GM19438 (cell line): ENCODE data around the gene ARHGEF19.

ENCODE experiments used
- ATAC-seq: cut with Tn5 transposase; IDR thresholded peaks from one replicate; pipeline ENCODE4 v1.9.1; 2021; ENCODE audit warnings: low read depth; ENCODE audit not compliant: unreplicated experiment

The ARHGEF19 gene

GRCh38 chr1:16244650-16245285 is 32.3 kb upstream of the ARHGEF19 start:
- no peak for ATAC-seq

DNA sequence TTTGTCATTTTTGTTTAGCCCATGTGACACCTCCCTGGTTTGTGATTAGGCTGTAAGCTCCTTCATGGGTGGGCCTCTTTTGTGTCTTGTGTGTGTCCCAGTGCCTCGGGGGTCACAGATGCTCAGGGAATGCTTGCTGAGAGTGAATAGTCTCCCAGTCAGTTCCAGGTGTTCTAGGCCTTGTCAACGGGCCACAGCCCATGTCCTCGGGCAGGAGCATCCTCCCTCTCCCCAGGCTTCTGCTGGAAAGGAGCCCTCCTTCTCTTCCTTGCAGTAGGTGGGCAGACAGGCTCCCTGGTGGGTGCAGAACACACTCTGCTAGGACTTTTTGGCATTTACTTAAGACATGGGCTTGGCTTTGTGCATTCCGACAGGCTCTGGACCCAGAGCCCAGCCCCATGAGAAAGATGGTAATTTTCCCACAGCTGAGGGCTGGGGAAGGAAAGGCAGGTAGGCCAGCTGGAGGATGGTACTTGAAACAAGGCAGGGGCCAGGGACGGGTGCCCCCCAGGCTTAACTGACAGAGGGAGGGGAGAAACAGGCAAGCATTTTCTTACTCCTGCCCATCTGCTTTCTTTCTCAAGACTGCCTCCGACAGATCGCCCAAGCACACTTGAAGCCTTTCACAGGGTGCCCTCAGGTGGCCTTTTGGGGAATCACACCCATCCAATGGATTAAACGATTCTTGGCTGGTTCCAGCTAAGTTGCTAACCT is 31.6 kb upstream of the ARHGEF19 start:
- no peak for ATAC-seq

- no peak for ATAC-seq
These were observed 30.8 kb upstream of the ARHGEF19 start for GRCh38 chr1:16243215-16243610.

GRCh38 chr1:16242556-16243214 is 30.2 kb upstream of the ARHGEF19 start:
- no peak for ATAC-seq

GRCh38 chr1:16241221-16241708 is 28.8 kb upstream of the ARHGEF19 start:
- no peak for ATAC-seq

DNA sequence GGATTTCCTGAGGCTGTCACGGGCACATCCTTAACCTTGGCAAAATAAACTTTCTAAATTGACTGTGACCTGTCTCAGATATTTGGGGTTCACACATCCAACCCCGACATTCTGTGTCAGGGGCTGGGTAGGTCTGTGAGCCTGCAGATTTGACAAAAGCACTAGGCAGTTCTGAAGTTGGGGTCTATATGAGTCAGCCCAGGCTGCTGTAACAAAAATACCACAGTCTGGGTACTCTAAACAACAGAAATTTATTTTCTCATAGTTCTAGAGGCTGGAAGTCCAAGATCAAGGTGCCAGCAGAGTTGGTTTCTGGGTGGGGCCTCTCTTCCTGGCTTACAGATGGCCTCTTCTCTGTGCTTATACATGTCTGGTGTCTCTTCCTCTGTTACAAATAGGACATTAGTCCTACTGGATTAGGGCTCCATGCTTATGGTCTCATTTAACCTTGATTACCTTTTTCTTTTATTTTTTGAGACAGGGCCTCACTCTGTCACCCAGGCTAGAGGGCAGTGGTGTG is 27.6 kb upstream of the ARHGEF19 start:
- no peak for ATAC-seq

DNA sequence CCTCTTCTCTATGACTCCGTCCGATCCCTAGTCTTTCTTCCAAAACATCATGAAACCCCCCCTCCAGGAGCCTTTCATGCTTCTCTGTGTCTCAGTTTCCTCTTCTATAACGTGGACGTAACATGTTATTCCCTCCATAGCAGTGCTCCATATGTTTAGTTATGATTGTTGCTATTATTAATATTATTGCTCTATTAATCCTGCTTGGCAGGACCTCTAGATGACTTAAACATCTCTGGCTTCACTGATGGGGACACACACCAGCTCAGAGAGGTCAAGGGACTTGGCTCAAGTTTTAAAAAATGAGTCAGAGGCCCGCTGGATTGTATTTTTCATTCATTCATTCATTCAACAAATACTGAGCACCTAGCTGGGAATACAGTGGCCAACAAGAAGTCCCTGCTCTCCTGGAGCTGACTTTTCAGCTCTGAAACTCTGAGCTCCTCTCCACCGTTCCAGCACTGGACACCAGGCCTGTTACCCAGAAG is 24.9 kb upstream of the ARHGEF19 start:
- ATAC-seq: no peak

GRCh38 chr1:16236511-16237342 is 24.3 kb upstream of the ARHGEF19 start, which contains the start of gene CPLANE2:
Gene CPLANE2 (minus strand): TSS chr1:16237183. CDS start chr1:16236742, 441 bp downstream.
- ATAC-seq: peak; percentile 71

GRCh38 chr1:16235944-16236510 is 23.6 kb upstream of the ARHGEF19 start:
- ATAC-seq: peak; percentile 45

DNA sequence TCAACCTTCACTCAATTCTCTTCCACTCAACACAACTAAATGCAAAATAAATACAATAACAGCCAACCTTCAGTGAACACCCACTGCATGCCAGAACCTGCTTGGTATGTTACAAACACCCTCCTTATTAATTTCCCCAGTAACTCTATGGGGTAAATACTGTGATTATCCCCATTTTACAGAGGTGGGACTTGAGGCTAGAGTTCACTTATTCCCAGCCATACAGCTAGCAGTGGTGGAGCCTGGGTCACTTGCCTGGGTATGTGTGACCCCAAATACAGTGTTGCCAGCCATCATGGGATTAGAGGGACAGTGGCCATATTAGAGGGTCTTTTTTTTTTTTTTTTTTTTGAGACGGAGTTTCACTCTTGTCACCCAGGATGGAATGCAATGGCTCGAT is 22.9 kb upstream of the ARHGEF19 start:
- ATAC-seq: no peak

DNA sequence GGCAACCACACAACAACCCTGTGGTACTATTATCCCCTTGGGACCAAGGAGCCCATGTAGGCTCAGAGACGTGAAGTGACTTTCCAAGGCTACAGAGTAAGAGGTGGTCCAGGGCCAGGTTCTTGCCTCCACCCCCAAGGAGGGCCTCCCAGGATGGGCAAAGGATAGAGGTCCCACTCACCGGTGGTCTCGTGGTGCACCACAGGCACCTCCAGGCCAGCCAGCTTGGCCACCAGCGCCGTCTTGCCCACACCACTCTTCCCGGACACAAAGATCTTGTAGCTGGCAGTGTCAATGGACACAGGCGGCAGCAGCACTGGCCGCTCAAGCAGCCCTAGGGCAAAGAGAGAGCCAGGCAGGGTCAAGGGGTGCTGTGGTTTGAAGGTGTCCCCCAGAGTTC is 21.0 kb upstream of the ARHGEF19 start:
- ATAC-seq: no peak

DNA sequence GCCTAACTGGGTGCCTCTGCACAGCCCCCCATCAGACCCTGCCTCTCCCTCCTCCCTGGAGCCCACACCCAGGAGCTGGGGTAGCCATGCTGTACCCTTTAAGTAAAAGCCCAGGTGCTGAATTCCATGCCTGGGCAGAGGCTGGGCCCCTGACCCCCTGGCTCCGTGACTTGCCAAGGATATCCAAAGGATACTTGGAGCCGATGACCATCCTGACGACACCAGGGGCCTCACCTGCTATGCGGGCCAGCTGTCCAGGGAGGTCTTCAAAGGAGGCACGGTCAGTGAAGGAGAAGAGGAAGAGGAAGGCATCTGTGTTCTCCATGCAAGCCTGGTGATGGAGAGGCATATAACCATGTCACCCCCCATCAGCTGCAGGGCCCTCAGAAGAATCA is 19.9 kb upstream of the ARHGEF19 start:
- ATAC-seq: no peak

GRCh38 chr1:16231331-16232315 is 19.2 kb upstream of the ARHGEF19 start:
- ATAC-seq: no peak

DNA sequence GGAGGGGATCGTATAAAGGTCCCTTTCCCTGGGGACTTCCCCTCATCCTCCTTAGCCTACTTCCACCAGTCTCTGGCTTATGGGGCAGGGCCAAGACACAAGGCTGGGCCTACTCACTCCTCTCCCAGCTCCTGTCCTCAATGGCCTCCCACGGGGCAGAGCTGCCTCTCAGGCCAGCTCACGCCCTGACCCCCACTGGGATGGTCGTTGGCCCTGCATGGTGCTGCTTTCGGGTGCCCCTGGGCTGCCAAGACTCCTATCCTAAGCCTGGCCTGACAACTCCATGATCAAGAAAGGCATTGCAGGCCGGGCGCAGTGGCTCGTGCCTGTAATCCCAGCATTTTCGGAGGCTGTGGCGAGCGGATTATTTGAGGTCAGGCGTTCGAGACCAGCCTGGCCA is 18.3 kb upstream of the ARHGEF19 start:
- no peak for ATAC-seq

DNA sequence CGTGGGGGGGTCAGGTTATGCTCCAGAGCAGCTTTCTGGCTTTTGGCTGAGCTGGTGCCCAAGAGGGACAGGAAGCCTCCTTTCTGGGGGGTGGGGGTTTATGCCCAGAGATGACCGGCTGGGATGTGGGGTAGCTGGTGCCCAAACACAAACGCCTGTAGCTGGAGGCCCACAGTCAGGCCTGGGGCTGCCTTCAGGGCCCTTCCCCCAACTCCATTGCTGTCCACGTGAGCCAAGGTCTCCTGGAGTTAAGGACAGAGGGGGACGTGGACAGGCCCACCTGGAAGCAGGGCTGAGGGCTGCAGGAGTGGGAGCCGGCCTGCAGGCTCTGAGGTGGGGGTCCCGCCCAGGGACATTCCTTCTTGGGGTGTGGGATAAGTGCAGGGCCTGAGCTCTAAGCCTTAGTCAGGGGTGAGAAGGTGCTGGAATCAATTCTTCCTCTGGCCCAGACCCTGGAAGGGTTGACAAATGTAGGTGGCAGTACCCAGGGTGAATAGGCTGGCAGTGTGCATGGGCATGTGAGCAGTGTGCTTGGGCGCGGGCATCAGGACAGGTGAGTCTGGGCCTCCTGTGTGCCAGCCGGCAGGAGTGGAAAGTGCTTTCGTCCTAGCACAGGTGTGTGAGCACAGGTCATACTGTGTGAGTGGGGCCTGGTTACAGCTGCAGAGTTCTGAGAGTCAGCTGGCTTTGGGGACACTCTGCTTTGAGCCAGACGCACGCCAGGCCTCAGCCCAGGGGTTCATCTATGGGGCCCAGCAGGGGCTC is 17.7 kb upstream of the ARHGEF19 start:
- no peak for ATAC-seq

DNA sequence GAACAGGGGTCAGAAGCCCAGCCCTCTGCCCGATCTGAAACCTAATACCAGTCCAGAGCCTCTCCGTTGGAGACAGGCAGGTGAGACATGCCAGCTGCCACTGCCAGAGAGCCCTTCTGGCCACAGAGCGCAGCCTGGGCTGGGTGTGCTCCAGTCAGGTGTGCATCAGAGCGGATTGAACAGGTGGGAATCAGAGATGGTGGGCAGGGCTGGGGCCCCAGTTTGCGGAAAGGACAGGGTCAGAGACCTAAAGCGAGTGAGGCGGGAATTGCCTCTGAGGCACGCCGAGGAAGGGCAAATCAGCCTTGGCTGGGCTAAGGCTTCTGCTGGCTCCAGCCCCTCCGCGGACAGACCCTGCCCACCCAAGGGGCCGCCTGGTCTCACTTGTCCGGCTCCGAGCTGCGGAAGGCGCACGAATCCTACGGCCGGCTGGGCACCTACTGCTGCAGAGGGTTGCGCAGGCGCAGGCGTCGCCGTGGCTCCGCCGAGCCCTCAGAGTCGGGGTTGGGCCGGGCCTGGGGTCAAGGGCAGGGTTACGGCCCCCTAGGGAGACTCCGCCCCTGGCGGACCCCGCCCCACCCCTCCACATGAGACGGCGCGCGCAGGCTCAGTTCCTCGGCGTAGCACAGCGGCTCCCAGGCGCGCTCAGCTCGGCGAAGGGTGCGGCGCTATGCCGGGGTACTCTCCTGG is 14.2 kb upstream of the ARHGEF19 start:
- ATAC-seq: no peak

- ATAC-seq: no peak
These were observed 13.7 kb upstream of the ARHGEF19 start for GRCh38 chr1:16226129-16226489.

DNA sequence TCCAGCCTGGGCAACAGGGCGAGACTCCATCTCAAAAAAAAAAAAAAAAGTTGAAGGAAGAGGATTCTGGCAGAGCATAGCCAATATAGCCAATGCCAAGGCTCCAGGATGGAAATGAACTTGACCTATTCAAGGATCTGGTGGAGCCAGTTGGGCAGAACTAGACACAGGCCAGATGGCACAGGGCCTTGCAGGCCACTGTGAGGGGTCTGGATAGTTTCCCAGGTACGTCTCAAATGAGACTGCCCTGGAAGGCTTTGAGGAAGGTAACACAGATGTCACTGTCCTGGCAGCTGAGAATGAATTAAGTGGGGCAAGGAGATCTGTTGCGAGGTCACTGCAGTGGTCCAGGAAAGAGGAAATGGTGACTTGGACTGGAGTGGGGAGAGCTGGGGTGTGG is 12.0 kb upstream of the ARHGEF19 start:
- ATAC-seq: no peak
